RWPE1 (cell line): ENCODE data around the gene PREP.
"Not testable (repeated sequence)": the region's sequence is repeated elsewhere in the genome, so short reads cannot be mapped to it uniquely, and the experiment has no call there.

ENCODE experiments used
- CTCF ChIA-PET: fragments of 350-600 bp; sonication (Branson Sonifier 250); formaldehyde crosslinking; extraction: SDS; loops from one replicate; lab custom pipeline; 2021; lab: Yijun Ruan, JAX
- POLR2A ChIA-PET: fragments of 400-600 bp; formaldehyde crosslinking; extraction: SDS; loops from one replicate; lab custom pipeline; 2020; ENCODE audit warnings: antibody characterized with exemption; ENCODE audit not compliant: low non-redundant PET; lab: Yijun Ruan, JAX
- DNase-seq: peaks from one replicate; pipeline ENCODE4 v3.0.0; 2012; ENCODE audit warnings: low spot score
- H3K27ac ChIP-seq: fragments of 450-650 bp; 2 replicates; pipeline ENCODE4 v1.5.1; 2017
- CTCF ChIP-seq: fragments of 450-650 bp; conservative IDR thresholded peaks from 2 replicates; pipeline ENCODE4 v1.5.1; 2017; ENCODE audit warnings: low read depth, mild to moderate bottlenecking

Gene PREP

GRCh38 chr6:105346052-105346451 lies 56.8 kb downstream of the PREP start:
- TF ChIP-seq CTCF = no peak
- ChIA-PET CTCF (interaction anchor here (1.1 kb wide), 1 partner anchor 85 kb away, joined by 4 read pairs; no protein-coding TSS in a partner anchor), POLR2A (no interaction called here)
- peak; percentile 55 for DNase-seq
- H3K27ac ChIP-seq = no peak overlapping the region

GRCh38 chr6:105345506-105345905 lies 57.4 kb downstream of the PREP start:
- CTCF ChIA-PET = interaction anchor here (1.1 kb wide), 1 partner anchor 85 kb away, joined by 4 read pairs; no protein-coding TSS in a partner anchor
- no peak for TF ChIP-seq CTCF
- DNase-seq = no peak
- H3K27ac ChIP-seq = no peak overlapping the region
- POLR2A ChIA-PET = no interaction called here

GRCh38 chr6:105344881-105345370 lies 58.0 kb downstream of the PREP start:
- H3K27ac ChIP-seq = no peak overlapping the region
- POLR2A ChIA-PET = no interaction called here
- CTCF ChIA-PET = no interaction called here
- DNase-seq = no peak
- TF ChIP-seq CTCF = no peak

- CTCF ChIA-PET, DNase-seq, H3K27ac ChIP-seq, POLR2A ChIA-PET: not testable (repeated sequence)
These were observed 64.4 kb downstream of the PREP start for GRCh38 chr6:105338350-105338983.

GRCh38 chr6:105336986-105337385 lies 65.9 kb downstream of the PREP start:
- no peak overlapping the region for H3K27ac ChIP-seq
- no peak for TF ChIP-seq CTCF
- ChIA-PET CTCF (interaction anchor here (0.6 kb wide), 1 partner anchor 150 kb away, joined by 3 read pairs; no protein-coding TSS in a partner anchor), POLR2A (no interaction called here)
- no peak for DNase-seq

GRCh38 chr6:105332576-105332975 lies 70.3 kb downstream of the PREP start:
- H3K27ac ChIP-seq = no peak overlapping the region
- ChIA-PET CTCF (no interaction called here), POLR2A (no interaction called here)
- no peak for DNase-seq
- TF ChIP-seq CTCF = no peak

- TF ChIP-seq CTCF = no peak
- ChIA-PET POLR2A (no interaction called here), CTCF (no interaction called here)
- no peak overlapping the region for H3K27ac ChIP-seq
- no peak for DNase-seq
These were observed 71.0 kb downstream of the PREP start for GRCh38 chr6:105331927-105332326.
